ENCODE results near the gene UBE2K.
A peak's percentile ranks its signal among the peaks of the same experiment; 100 is the strongest.

Gene UBE2K

GRCh38 chr4:39657465-39657864 lies 40.5 kb upstream of the UBE2K start:
- no CpG with 5 or more reads among the region's 6 CpGs for WGBS (ENCODE audit: extremely low coverage, insufficient coverage, insufficient read length)
- no peak overlapping the region for H2BK12ac ChIP-seq (ENCODE audit: low read length)

DNA sequence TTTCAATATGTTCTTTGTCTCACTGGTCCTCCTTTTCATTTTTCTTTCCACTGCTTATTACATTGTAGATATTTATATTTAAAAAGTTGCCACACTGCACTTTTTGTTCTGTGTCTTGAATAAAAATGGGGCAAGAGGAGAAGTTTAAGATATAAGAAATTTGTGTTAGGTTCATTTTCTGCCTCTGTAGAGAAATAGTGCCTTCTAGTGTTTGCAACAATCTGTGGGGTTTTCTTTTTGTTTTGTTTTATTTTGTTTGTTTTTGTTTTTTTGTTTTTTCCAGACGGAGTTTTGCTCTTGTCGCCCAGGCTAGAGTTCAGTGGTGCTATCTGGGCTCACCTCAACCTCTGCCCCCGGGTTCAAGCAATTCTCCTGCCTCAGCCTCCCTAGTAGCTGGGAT lies 39.2 kb upstream of the UBE2K start:
- Histone ChIP-seq H4K12ac (ENCODE audit: low read depth, low read length) (no peak overlapping the region), H2BK120ac (ENCODE audit: insufficient read depth, low read length, poor library complexity) (no peak overlapping the region)

More at GRCh38 chr4:39657465-39657864, 40.5 kb upstream of the UBE2K start:
- no peak overlapping the region for H2BK5ac ChIP-seq (ENCODE audit: low read depth, low read length, poor library complexity)
- H3K79me1 ChIP-seq (ENCODE audit: low read length), result no peaks in the 10 kb centered on the region
- H3K27ac ChIP-seq (ENCODE audit: low read depth, low read length), result no peak overlapping the region
- H4K8ac ChIP-seq (ENCODE audit: low read depth, low read length), result no peak overlapping the region
- H3K23ac ChIP-seq (ENCODE audit: low read length), result no peak overlapping the region
- H3K9me3 ChIP-seq (ENCODE audit: insufficient read depth, low read depth, low read length), result no peaks in the 10 kb centered on the region
- no peak overlapping the region for H2AK5ac ChIP-seq (ENCODE audit: low read length)
- H2AFZ ChIP-seq (ENCODE audit: insufficient read depth, low read length, poor library complexity), result no peak overlapping the region
- H3K14ac ChIP-seq (ENCODE audit: low read length), result no peak overlapping the region
- no peak overlapping the region for H4K12ac ChIP-seq (ENCODE audit: low read depth, low read length)
- DNase-seq, result peak; percentile 1 to 39
- H4K91ac ChIP-seq (ENCODE audit: low read depth, low read length), result no peak overlapping the region
- no peak overlapping the region for H3K18ac ChIP-seq (ENCODE audit: low read length)
- no peaks in the 10 kb centered on the region for H3K4me1 ChIP-seq (ENCODE audit: control insufficient read depth in 1 of 2, insufficient read depth in 2 of 2, low read length in 2 of 2)
- no peak overlapping the region for H3K9ac ChIP-seq (ENCODE audit: low read length)
- H2BK120ac ChIP-seq (ENCODE audit: insufficient read depth, low read length, poor library complexity), result no peak overlapping the region
- H3K79me2 ChIP-seq (ENCODE audit: control insufficient read depth, insufficient read depth, low read length, poor library complexity), result no peaks in the 10 kb centered on the region
- H3K4me2 ChIP-seq (ENCODE audit: low read length), result no peak overlapping the region
- H3K36me3 ChIP-seq (ENCODE audit: control insufficient read depth in 1 of 2, insufficient read depth in 2 of 2, low read length in 2 of 2), result no peaks in the 10 kb centered on the region
- H3K4ac ChIP-seq (ENCODE audit: low read depth, low read length), result no peak overlapping the region
- H3K4me3 ChIP-seq (ENCODE audit: low read depth, low read length), result no peak overlapping the region
- H3K27me3 ChIP-seq (ENCODE audit: insufficient read depth, low read length), result no peaks in the 10 kb centered on the region

DNA sequence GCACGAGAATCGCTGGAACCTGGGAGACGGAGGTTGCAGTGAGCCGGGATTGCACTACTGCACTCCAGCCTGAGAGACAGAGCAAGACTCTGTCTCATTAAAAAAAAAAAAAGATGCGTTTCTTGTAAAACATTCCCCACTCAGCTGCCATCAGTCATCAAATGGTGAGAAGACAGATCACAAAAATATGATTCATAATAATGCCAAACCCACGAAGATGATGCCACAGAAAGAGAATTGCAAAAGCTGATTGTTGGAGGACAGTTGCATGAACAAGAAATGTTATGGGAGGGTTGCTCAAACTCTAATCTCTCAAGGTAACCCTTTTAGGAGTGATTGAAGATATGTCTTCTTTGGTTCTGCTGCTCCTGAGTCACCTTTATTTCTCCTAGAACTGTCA lies 37.9 kb upstream of the UBE2K start:
- Histone ChIP-seq H3K79me2 (ENCODE audit: control insufficient read depth, insufficient read depth, low read length, poor library complexity) (no peaks in the 10 kb centered on the region), H2AK5ac (ENCODE audit: low read length) (no peak overlapping the region), H3K27ac (ENCODE audit: low read depth, low read length) (no peak overlapping the region), H3K14ac (ENCODE audit: low read length) (no peak overlapping the region), H4K8ac (ENCODE audit: low read depth, low read length) (no peak overlapping the region), H3K4ac (ENCODE audit: low read depth, low read length) (no peak overlapping the region), H3K4me2 (ENCODE audit: low read length) (no peak overlapping the region), H4K12ac (ENCODE audit: low read depth, low read length) (no peak overlapping the region), H2BK12ac (ENCODE audit: low read length) (no peak overlapping the region), H3K4me3 (ENCODE audit: low read depth, low read length) (no peak overlapping the region), H3K18ac (ENCODE audit: low read length) (no peak overlapping the region), H4K91ac (ENCODE audit: low read depth, low read length) (no peak overlapping the region), H3K9ac (ENCODE audit: low read length) (no peak overlapping the region), H2BK120ac (ENCODE audit: insufficient read depth, low read length, poor library complexity) (no peak overlapping the region), H3K9me3 (ENCODE audit: insufficient read depth, low read depth, low read length) (no peaks in the 10 kb centered on the region), H3K27me3 (ENCODE audit: insufficient read depth, low read length) (no peaks in the 10 kb centered on the region), H3K23ac (ENCODE audit: low read length) (no peak overlapping the region), H2BK5ac (ENCODE audit: low read depth, low read length, poor library complexity) (no peak overlapping the region), H2AFZ (ENCODE audit: insufficient read depth, low read length, poor library complexity) (no peak overlapping the region), H3K4me1 (ENCODE audit: control insufficient read depth in 1 of 2, insufficient read depth in 2 of 2, low read length in 2 of 2) (no peaks in the 10 kb centered on the region), H3K36me3 (ENCODE audit: control insufficient read depth in 1 of 2, insufficient read depth in 2 of 2, low read length in 2 of 2) (no peaks in the 10 kb centered on the region), H3K79me1 (ENCODE audit: low read length) (no peaks in the 10 kb centered on the region)
- WGBS (ENCODE audit: extremely low coverage, insufficient coverage, insufficient read length), result no CpG with 5 or more reads among the region's 6 CpGs
- no peak for DNase-seq

More for the DNA sequence above, 39.2 kb upstream of the UBE2K start:
- Histone ChIP-seq H2AFZ (ENCODE audit: insufficient read depth, low read length, poor library complexity) (no peak overlapping the region), H2AK5ac (ENCODE audit: low read length) (no peak overlapping the region), H3K4ac (ENCODE audit: low read depth, low read length) (no peak overlapping the region), H4K8ac (ENCODE audit: low read depth, low read length) (no peak overlapping the region), H2BK5ac (ENCODE audit: low read depth, low read length, poor library complexity) (no peak overlapping the region), H3K4me1 (ENCODE audit: control insufficient read depth in 1 of 2, insufficient read depth in 2 of 2, low read length in 2 of 2) (no peaks in the 10 kb centered on the region), H3K4me3 (ENCODE audit: low read depth, low read length) (no peak overlapping the region), H3K9me3 (ENCODE audit: insufficient read depth, low read depth, low read length) (no peaks in the 10 kb centered on the region), H3K79me1 (ENCODE audit: low read length) (no peaks in the 10 kb centered on the region), H3K4me2 (ENCODE audit: low read length) (no peak overlapping the region), H3K79me2 (ENCODE audit: control insufficient read depth, insufficient read depth, low read length, poor library complexity) (no peaks in the 10 kb centered on the region), H4K91ac (ENCODE audit: low read depth, low read length) (no peak overlapping the region), H3K27me3 (ENCODE audit: insufficient read depth, low read length) (no peaks in the 10 kb centered on the region), H3K36me3 (ENCODE audit: control insufficient read depth in 1 of 2, insufficient read depth in 2 of 2, low read length in 2 of 2) (no peaks in the 10 kb centered on the region), H2BK12ac (ENCODE audit: low read length) (no peak overlapping the region), H3K9ac (ENCODE audit: low read length) (no peak overlapping the region), H3K18ac (ENCODE audit: low read length) (no peak overlapping the region), H3K27ac (ENCODE audit: low read depth, low read length) (no peak overlapping the region), H3K23ac (ENCODE audit: low read length) (no peak overlapping the region), H3K14ac (ENCODE audit: low read length) (no peak overlapping the region)
- no peak for DNase-seq
- WGBS (ENCODE audit: extremely low coverage, insufficient coverage, insufficient read length), result no CpG with 5 or more reads among the region's 3 CpGs

DNA sequence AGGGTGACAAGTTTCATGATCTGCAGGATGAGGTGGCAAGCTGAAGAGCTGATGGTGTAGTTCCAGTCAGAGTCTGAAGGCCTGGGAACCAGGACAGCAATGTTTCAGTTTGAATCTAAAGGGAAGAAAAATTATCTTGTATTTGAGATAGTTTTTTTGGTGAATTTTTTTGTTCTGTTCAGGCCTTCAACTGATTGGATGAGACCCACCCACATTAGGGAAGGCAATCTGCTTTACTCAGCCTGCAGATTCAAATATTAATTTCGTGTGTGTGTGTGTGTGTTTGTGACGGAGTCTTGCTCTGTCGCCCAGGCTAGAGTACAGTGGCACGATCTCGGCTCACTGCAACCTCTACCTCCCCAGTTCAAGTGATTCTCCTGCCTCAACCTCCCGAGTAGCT lies 37.2 kb upstream of the UBE2K start:
- H3K23ac ChIP-seq (ENCODE audit: low read length), result no peak overlapping the region
- no peak overlapping the region for H4K12ac ChIP-seq (ENCODE audit: low read depth, low read length)
- DNase-seq, result no peak
- no peaks in the 10 kb centered on the region for H3K4me1 ChIP-seq (ENCODE audit: control insufficient read depth in 1 of 2, insufficient read depth in 2 of 2, low read length in 2 of 2)
- no CpG with 5 or more reads among the region's 6 CpGs for WGBS (ENCODE audit: extremely low coverage, insufficient coverage, insufficient read length)
- no peak overlapping the region for H4K8ac ChIP-seq (ENCODE audit: low read depth, low read length)
- no peak overlapping the region for H2AFZ ChIP-seq (ENCODE audit: insufficient read depth, low read length, poor library complexity)
- H3K9me3 ChIP-seq (ENCODE audit: insufficient read depth, low read depth, low read length), result no peaks in the 10 kb centered on the region
- H2BK5ac ChIP-seq (ENCODE audit: low read depth, low read length, poor library complexity), result no peak overlapping the region
- no peaks in the 10 kb centered on the region for H3K79me1 ChIP-seq (ENCODE audit: low read length)
- H3K79me2 ChIP-seq (ENCODE audit: control insufficient read depth, insufficient read depth, low read length, poor library complexity), result no peaks in the 10 kb centered on the region
- no peak overlapping the region for H3K9ac ChIP-seq (ENCODE audit: low read length)
- H3K4me2 ChIP-seq (ENCODE audit: low read length), result no peak overlapping the region
- no peak overlapping the region for H3K18ac ChIP-seq (ENCODE audit: low read length)
- no peak overlapping the region for H3K14ac ChIP-seq (ENCODE audit: low read length)
- no peak overlapping the region for H2BK12ac ChIP-seq (ENCODE audit: low read length)
- no peak overlapping the region for H4K91ac ChIP-seq (ENCODE audit: low read depth, low read length)
- H3K27me3 ChIP-seq (ENCODE audit: insufficient read depth, low read length), result no peaks in the 10 kb centered on the region
- no peak overlapping the region for H2AK5ac ChIP-seq (ENCODE audit: low read length)
- H3K36me3 ChIP-seq (ENCODE audit: control insufficient read depth in 1 of 2, insufficient read depth in 2 of 2, low read length in 2 of 2), result no peaks in the 10 kb centered on the region
- H2BK120ac ChIP-seq (ENCODE audit: insufficient read depth, low read length, poor library complexity), result no peak overlapping the region
- H3K4me3 ChIP-seq (ENCODE audit: low read depth, low read length), result no peak overlapping the region
- no peak overlapping the region for H3K4ac ChIP-seq (ENCODE audit: low read depth, low read length)
- no peak overlapping the region for H3K27ac ChIP-seq (ENCODE audit: low read depth, low read length)

All from trophoblast cell (in vitro differentiated cells and primary cell).